Parathyroid adenoma (tissue), 2 donors: ENCODE results near the gene RGL1.

Experiments used
- H2AFZ ChIP-seq: fragments of 300-600 bp; sonication (generic); one replicate; pipeline ENCODE4 v1.7.0; 2017; ENCODE audit warnings: antibody characterized with exemption, mild to moderate bottlenecking
- H3K27ac ChIP-seq: fragments of 300-600 bp; sonication (generic); one replicate; pipeline ENCODE4 v1.7.0; 2017
- H3K27me3 ChIP-seq: fragments of 300-600 bp; sonication (generic); one replicate; pipeline ENCODE4 v1.7.0; 2017; ENCODE audit warnings: low read length; ENCODE audit not compliant: control insufficient read depth, insufficient read depth
- H3K36me3 ChIP-seq: fragments of 300-600 bp; sonication (generic); one replicate; pipeline ENCODE4 v1.7.0; 2017; ENCODE audit warnings: low read length; ENCODE audit not compliant: control insufficient read depth, insufficient read depth
- H3K4me1 ChIP-seq: fragments of 300-600 bp; sonication (generic); one replicate; pipeline ENCODE4 v1.7.0; 2017; ENCODE audit warnings: control low read depth
- H3K4me2 ChIP-seq: fragments of 300-600 bp; sonication (generic); one replicate; pipeline ENCODE4 v1.7.0; 2017; ENCODE audit warnings: low read length
- H3K4me3 ChIP-seq: fragments of 300-600 bp; sonication (generic); one replicate; pipeline ENCODE4 v1.7.0; 2017; ENCODE audit warnings: low read depth, low read length
- H3K79me2 ChIP-seq: fragments of 300-600 bp; sonication (generic); one replicate; pipeline ENCODE4 v1.7.0; 2017; ENCODE audit warnings: control low read depth
- H3K9ac ChIP-seq: fragments of 300-600 bp; sonication (generic); one replicate; pipeline ENCODE4 v1.7.0; 2017; ENCODE audit warnings: mild to moderate bottlenecking
- H3K9me3 ChIP-seq: fragments of 300-600 bp; sonication (generic); one replicate; pipeline ENCODE4 v1.7.0; 2017; ENCODE audit warnings: low read length; ENCODE audit not compliant: control insufficient read depth
- TF ChIP-seq, protein P1 (sequence below): fragments of 300-600 bp; sonication (generic); IDR thresholded peaks from one replicate; pipeline ENCODE4 v1.7.0; 2017; ENCODE audit warnings: antibody characterized with exemption, mild to moderate bottlenecking
- donor health status: primary hyperparathyroidism.

RGL1 gene

DNA sequence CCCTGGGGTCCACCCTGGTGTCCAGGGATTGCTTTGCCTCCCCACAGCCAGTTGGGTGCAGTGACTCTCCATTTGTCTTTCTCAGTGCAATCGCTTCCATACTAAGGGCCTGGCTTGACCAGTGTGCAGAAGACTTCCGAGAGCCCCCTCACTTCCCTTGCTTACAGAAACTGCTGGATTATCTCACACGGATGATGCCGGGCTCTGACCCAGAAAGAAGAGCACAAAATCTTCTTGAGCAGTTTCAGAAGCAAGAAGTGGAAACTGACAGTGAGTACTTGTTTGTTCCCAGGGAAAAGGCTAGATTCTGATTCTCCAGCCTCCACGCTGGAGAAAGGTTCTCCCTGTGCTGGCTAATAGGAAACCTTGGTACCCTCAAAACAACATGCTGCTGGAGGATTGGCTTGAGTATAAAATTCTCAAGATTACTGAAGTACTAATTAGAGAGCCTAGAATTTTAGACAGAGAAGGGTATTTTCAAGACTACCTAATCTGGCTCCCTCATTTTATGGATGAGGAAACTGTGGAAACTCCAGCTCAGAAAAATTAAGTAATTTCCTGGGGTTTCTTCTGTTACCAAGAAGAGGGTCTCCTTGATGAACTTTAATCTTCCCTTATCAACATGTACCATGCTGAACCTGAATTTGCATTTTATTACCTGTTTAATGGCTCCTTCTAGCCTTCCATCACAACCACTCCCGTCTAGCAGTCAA, 75.8 kb downstream of the RGL1 start:
- Histone ChIP-seq H3K4me2 (no peak overlapping the region), H3K27me3 (no peaks in the 10 kb centered on the region), H3K4me3 (no peak overlapping the region), H3K4me1 (peaks cover 7% of the 10 kb centered on the region), H3K36me3 (no peaks in the 10 kb centered on the region), H3K79me2 (no peaks in the 10 kb centered on the region), H2AFZ (no peak overlapping the region), H3K9me3 (no peaks in the 10 kb centered on the region), H3K27ac (no peak overlapping the region), H3K9ac (no peak overlapping the region)
- TF ChIP-seq, protein P1, sequence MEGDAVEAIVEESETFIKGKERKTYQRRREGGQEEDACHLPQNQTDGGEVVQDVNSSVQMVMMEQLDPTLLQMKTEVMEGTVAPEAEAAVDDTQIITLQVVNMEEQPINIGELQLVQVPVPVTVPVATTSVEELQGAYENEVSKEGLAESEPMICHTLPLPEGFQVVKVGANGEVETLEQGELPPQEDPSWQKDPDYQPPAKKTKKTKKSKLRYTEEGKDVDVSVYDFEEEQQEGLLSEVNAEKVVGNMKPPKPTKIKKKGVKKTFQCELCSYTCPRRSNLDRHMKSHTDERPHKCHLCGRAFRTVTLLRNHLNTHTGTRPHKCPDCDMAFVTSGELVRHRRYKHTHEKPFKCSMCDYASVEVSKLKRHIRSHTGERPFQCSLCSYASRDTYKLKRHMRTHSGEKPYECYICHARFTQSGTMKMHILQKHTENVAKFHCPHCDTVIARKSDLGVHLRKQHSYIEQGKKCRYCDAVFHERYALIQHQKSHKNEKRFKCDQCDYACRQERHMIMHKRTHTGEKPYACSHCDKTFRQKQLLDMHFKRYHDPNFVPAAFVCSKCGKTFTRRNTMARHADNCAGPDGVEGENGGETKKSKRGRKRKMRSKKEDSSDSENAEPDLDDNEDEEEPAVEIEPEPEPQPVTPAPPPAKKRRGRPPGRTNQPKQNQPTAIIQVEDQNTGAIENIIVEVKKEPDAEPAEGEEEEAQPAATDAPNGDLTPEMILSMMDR, result no peak

GRCh38 chr1:183881387-183882131, 76.6 kb downstream of the RGL1 start:
- Histone ChIP-seq H3K4me2 (no peak overlapping the region), H3K4me1 (peaks cover 6% of the 10 kb centered on the region), H3K27ac (no peak overlapping the region), H3K27me3 (no peaks in the 10 kb centered on the region), H3K4me3 (no peak overlapping the region), H3K9ac (no peak overlapping the region), H3K9me3 (no peaks in the 10 kb centered on the region), H3K79me2 (no peaks in the 10 kb centered on the region), H2AFZ (no peak overlapping the region), H3K36me3 (no peaks in the 10 kb centered on the region)
- TF ChIP-seq, protein P1, result no peak

DNA sequence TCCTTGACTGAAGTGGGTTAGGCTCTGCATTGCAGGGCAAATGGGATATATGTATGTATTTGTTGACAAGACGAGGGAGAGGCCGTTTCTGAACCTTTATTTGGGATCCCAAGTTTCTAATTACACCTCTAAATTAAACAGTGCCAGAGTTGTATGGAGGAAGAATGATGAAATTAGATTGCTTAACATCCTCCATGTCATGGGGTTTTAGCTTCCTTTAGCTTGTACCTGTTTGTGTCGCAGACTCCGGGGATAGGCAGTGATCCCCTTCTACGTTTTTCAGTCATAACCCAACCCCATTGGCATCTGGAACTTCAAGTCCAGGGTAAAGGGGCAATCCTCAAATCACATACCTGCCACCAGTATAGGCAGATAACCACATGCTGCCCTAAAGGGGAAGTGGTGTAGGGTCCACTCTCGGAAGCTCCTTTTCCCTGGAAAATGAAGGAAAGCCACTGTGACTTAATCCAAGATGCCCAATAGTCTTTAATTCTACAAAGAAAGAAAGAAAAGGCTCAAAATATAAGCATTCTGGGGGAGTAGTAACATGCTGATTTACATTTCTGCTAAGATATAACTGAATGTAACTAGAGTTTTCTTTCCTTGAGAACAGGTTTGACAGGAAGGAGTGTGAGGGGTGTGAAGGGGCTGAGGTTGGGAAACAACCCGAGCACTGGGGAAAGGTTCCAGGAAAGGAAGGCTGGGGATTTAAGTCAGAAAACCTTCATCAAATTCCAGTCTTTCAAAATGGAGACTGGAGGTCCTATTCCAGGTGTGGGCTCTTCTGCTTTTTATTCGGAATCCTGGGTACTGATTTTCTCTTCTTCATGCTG, 77.6 kb downstream of the RGL1 start:
- no peaks in the 10 kb centered on the region for H3K4me1 ChIP-seq
- TF ChIP-seq, protein P1, result no peak
- no peaks in the 10 kb centered on the region for H3K27me3 ChIP-seq
- no peaks in the 10 kb centered on the region for H3K36me3 ChIP-seq
- no peak overlapping the region for H3K9ac ChIP-seq
- H3K9me3 ChIP-seq, result no peaks in the 10 kb centered on the region
- H2AFZ ChIP-seq, result no peak overlapping the region
- no peak overlapping the region for H3K4me2 ChIP-seq
- H3K27ac ChIP-seq, result no peak overlapping the region
- no peaks in the 10 kb centered on the region for H3K79me2 ChIP-seq
- no peak overlapping the region for H3K4me3 ChIP-seq

DNA sequence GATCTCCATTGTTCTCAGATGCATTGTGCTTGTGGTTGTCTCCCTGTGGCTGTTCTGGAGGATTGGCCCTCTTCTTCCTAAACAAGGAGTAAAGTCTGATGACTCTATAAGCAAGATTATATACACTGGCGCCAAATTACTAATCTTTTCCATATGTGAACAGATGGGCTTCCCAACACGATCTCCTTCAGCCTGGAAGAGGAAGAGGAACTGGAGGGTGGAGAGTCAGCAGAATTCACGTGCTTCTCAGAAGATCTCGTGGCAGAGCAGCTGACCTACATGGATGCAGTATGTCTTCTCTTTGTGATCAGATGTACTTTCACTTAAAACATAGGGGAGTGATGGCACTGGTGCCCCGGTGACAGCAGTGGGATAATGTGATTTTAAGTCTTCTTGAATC, 78.7 kb downstream of the RGL1 start:
- Histone ChIP-seq H3K4me2 (no peak overlapping the region), H3K36me3 (no peaks in the 10 kb centered on the region), H3K9me3 (no peaks in the 10 kb centered on the region), H3K79me2 (no peaks in the 10 kb centered on the region), H3K4me3 (no peak overlapping the region), H3K4me1 (no peaks in the 10 kb centered on the region), H3K27ac (no peak overlapping the region), H2AFZ (no peak overlapping the region), H3K27me3 (no peaks in the 10 kb centered on the region), H3K9ac (no peak overlapping the region)
- TF ChIP-seq, protein P1, result no peak
